Activated CD4-positive, alpha-beta memory T cell treated with anti-CD3 and anti-CD28 coated beads for 36 hours (primary cell): ENCODE measurements around the gene SNN. TPM values are rescaled to one million over a fixed set of nuclear protein-coding genes. Genes with fewer than 3 reads are reported as not detected.

Experiments used
- CTCF ChIA-PET: fragments of 350-600 bp; sonication (Branson Sonifier 250); formaldehyde crosslinking; loops from one replicate; lab custom pipeline; 2021; ENCODE audit warnings: antibody characterized with exemption, inconsistent platforms; lab: Charles Lee
- POLR2A ChIA-PET: fragments of 350-600 bp; sonication (Branson Sonifier 250); formaldehyde crosslinking; loops from one replicate; lab custom pipeline; 2021; ENCODE audit warnings: antibody characterized with exemption; lab: Charles Lee
- DNase-seq: peaks from one replicate; pipeline ENCODE4 v3.0.0-alpha.2; 2020
- H3K27ac Mint-ChIP-seq: one replicate; pipeline ENCODE4 v1.8.0; 2021; ENCODE audit warnings: mixed read lengths
- H3K27me3 Mint-ChIP-seq: one replicate; pipeline ENCODE4 v1.8.0; 2021; ENCODE audit warnings: mixed read lengths
- H3K36me3 Mint-ChIP-seq: one replicate; pipeline ENCODE4 v1.8.0; 2021; ENCODE audit warnings: mixed read lengths
- H3K4me1 Mint-ChIP-seq: one replicate; pipeline ENCODE4 v1.8.0; 2021; ENCODE audit warnings: low read depth, mixed read lengths
- H3K4me3 Mint-ChIP-seq: one replicate; pipeline ENCODE4 v1.8.0; 2021; ENCODE audit warnings: mild to moderate bottlenecking, mixed read lengths
- H3K9me3 Mint-ChIP-seq: one replicate; pipeline ENCODE4 v1.8.0; 2021; ENCODE audit warnings: mixed read lengths
- intact Hi-C: fragments of 100-400 bp; cut with micrococcal nuclease; formaldehyde crosslinking; loops from one replicate; pipeline ENCODE4 v1.15.1; 2023
- total RNA-seq, 2 experiments: library from RNA; stranded (reverse); gene quantifications; one replicate each; pipeline ENCODE4 v1.2.3, GENCODE V29; 2021

The SNN gene
- total RNA-seq, result 1 to 10 TPM; 9.1 TPM

- peaks cover 70% of the 10 kb centered on the region for H3K4me1 Mint-ChIP-seq
- intact Hi-C loops, result loop anchor here (10.0 kb wide), 1 partner anchor 703 kb away; no protein-coding TSS in a partner anchor
- no peaks in the 10 kb centered on the region for H3K36me3 Mint-ChIP-seq
- ChIA-PET CTCF (interaction anchor here (0.7 to 1.4 kb wide), 4 partner anchors 136 to 427 kb away, joined by 3 to 4 read pairs (median 3); no protein-coding TSS in a partner anchor), POLR2A (interaction anchor here (1.5 kb wide), 1 partner anchor 9 kb away, joined by 3 read pairs; no protein-coding TSS in a partner anchor)
- H3K27me3 Mint-ChIP-seq, result no peaks in the 10 kb centered on the region
- H3K27ac Mint-ChIP-seq, result peak within 1 kb of the TSS; percentile 5
- H3K9me3 Mint-ChIP-seq, result no peaks in the 10 kb centered on the region
- peak; percentile 91 for DNase-seq
- H3K4me3 Mint-ChIP-seq, result peak within 1 kb of the TSS; percentile 72
These were observed at the start of gene SNN for GRCh38 chr16:11667824-11668622. Gene SNN (plus strand): TSS chr16:11668455. CDS start chr16:11676060, 7,605 bp downstream.

GRCh38 chr16:11619327-11619851, 48.9 kb upstream of the SNN start:
- Mint-ChIP-seq H3K36me3 (peaks cover 1% of the 10 kb centered on the region), H3K27ac (peak overlapping the region; percentile 78), H3K27me3 (no peaks in the 10 kb centered on the region), H3K4me1 (peaks cover 38% of the 10 kb centered on the region), H3K9me3 (peaks cover 7% of the 10 kb centered on the region), H3K4me3 (no peak overlapping the region)
- POLR2A ChIA-PET, result no interaction called here
- intact Hi-C loops, result loop anchor here (1.0 to 2.0 kb wide), 2 partner anchors 35 to 59 kb away; no protein-coding TSS in a partner anchor
- CTCF ChIA-PET, result no interaction called here
- peak; percentile 59 for DNase-seq

- CTCF ChIA-PET, result no interaction called here
- DNase-seq, result no peak
- Mint-ChIP-seq H3K4me3 (no peak overlapping the region), H3K27ac (peak overlapping the region; percentile 66), H3K27me3 (no peaks in the 10 kb centered on the region), H3K9me3 (peaks cover 7% of the 10 kb centered on the region), H3K4me1 (peaks cover 41% of the 10 kb centered on the region), H3K36me3 (peaks cover 1% of the 10 kb centered on the region)
- intact Hi-C loops, result no loop called here
- POLR2A ChIA-PET, result no interaction called here
These were observed 47.8 kb upstream of the SNN start for GRCh38 chr16:11620243-11621003.

GRCh38 chr16:11621539-11621919, 46.7 kb upstream of the SNN start:
- Mint-ChIP-seq H3K27me3 (no peaks in the 10 kb centered on the region), H3K4me1 (peaks cover 43% of the 10 kb centered on the region), H3K4me3 (peak overlapping the region; percentile 70), H3K9me3 (peaks cover 7% of the 10 kb centered on the region), H3K27ac (peak overlapping the region; percentile 65), H3K36me3 (peaks cover 1% of the 10 kb centered on the region)
- peak; percentile 27 for DNase-seq
- CTCF ChIA-PET, result interaction anchor here (0.7 to 1.7 kb wide), 6 partner anchors 40 to 658 kb away, joined by 3 to 11 read pairs (median 3); no protein-coding TSS in a partner anchor
- intact Hi-C loops, result no loop called here
- POLR2A ChIA-PET, result interaction anchor here (0.8 to 1.1 kb wide), 3 partner anchors 36 to 45 kb away, joined by 3 read pairs; no protein-coding TSS in a partner anchor

- Mint-ChIP-seq H3K4me3 (peak overlapping the region; percentile 70), H3K36me3 (peaks cover 1% of the 10 kb centered on the region), H3K4me1 (peaks cover 45% of the 10 kb centered on the region), H3K9me3 (peaks cover 7% of the 10 kb centered on the region), H3K27me3 (no peaks in the 10 kb centered on the region), H3K27ac (peak overlapping the region; percentile 65)
- intact Hi-C loops, result no loop called here
- DNase-seq, result peak; percentile 51
- POLR2A ChIA-PET, result interaction anchor here (0.8 to 1.1 kb wide), 3 partner anchors 36 to 44 kb away, joined by 3 read pairs; no protein-coding TSS in a partner anchor
- CTCF ChIA-PET, result interaction anchor here (0.6 to 1.7 kb wide), 7 partner anchors 40 to 659 kb away, joined by 3 to 11 read pairs (median 3); no protein-coding TSS in a partner anchor
These were observed 46.2 kb upstream of the SNN start for GRCh38 chr16:11621920-11622651.

- POLR2A ChIA-PET, result no interaction called here
- H3K4me3 Mint-ChIP-seq, result no peak overlapping the region
- no peaks in the 10 kb centered on the region for H3K27me3 Mint-ChIP-seq
- CTCF ChIA-PET, result no interaction called here
- no peak for DNase-seq
- H3K4me1 Mint-ChIP-seq, result peaks cover 46% of the 10 kb centered on the region
- intact Hi-C loops, result no loop called here
- H3K36me3 Mint-ChIP-seq, result peaks cover 1% of the 10 kb centered on the region
- no peak overlapping the region for H3K27ac Mint-ChIP-seq
- peaks cover 7% of the 10 kb centered on the region for H3K9me3 Mint-ChIP-seq
These were observed 44.0 kb upstream of the SNN start for GRCh38 chr16:11624205-11624604.

GRCh38 chr16:11624636-11625607, 43.3 kb upstream of the SNN start:
- H3K9me3 Mint-ChIP-seq, result peaks cover 7% of the 10 kb centered on the region
- H3K27ac Mint-ChIP-seq, result no peak overlapping the region
- no peak for DNase-seq
- H3K36me3 Mint-ChIP-seq, result peaks cover 1% of the 10 kb centered on the region
- intact Hi-C loops, result no loop called here
- no peak overlapping the region for H3K4me3 Mint-ChIP-seq
- no peaks in the 10 kb centered on the region for H3K27me3 Mint-ChIP-seq
- ChIA-PET POLR2A (no interaction called here), CTCF (no interaction called here)
- H3K4me1 Mint-ChIP-seq, result peaks cover 44% of the 10 kb centered on the region

GRCh38 chr16:11625769-11626168, 42.5 kb upstream of the SNN start:
- ChIA-PET CTCF (no interaction called here), POLR2A (no interaction called here)
- intact Hi-C loops, result no loop called here
- Mint-ChIP-seq H3K4me3 (no peak overlapping the region), H3K36me3 (no peaks in the 10 kb centered on the region), H3K4me1 (peaks cover 38% of the 10 kb centered on the region), H3K9me3 (no peaks in the 10 kb centered on the region), H3K27ac (no peak overlapping the region), H3K27me3 (no peaks in the 10 kb centered on the region)
- DNase-seq, result no peak

- Mint-ChIP-seq H3K9me3 (no peaks in the 10 kb centered on the region), H3K27me3 (no peaks in the 10 kb centered on the region), H3K27ac (no peak overlapping the region), H3K4me3 (no peak overlapping the region), H3K36me3 (no peaks in the 10 kb centered on the region), H3K4me1 (peaks cover 33% of the 10 kb centered on the region)
- intact Hi-C loops, result no loop called here
- DNase-seq, result no peak
- ChIA-PET CTCF (interaction anchor here (1.5 kb wide), 1 partner anchor 15 kb away, joined by 5 read pairs; no protein-coding TSS in a partner anchor), POLR2A (interaction anchor here (1.1 kb wide), 1 partner anchor 14 kb away, joined by 3 read pairs; no protein-coding TSS in a partner anchor)
These were observed 41.5 kb upstream of the SNN start for GRCh38 chr16:11626657-11627291.

GRCh38 chr16:11627292-11627663, 41.0 kb upstream of the SNN start:
- no peak overlapping the region for H3K4me3 Mint-ChIP-seq
- H3K4me1 Mint-ChIP-seq, result peaks cover 30% of the 10 kb centered on the region
- H3K27me3 Mint-ChIP-seq, result no peaks in the 10 kb centered on the region
- H3K36me3 Mint-ChIP-seq, result no peaks in the 10 kb centered on the region
- ChIA-PET POLR2A (interaction anchor here (1.1 kb wide), 1 partner anchor 14 kb away, joined by 3 read pairs; no protein-coding TSS in a partner anchor), CTCF (interaction anchor here (1.5 kb wide), 1 partner anchor 14 kb away, joined by 5 read pairs; no protein-coding TSS in a partner anchor)
- no peak overlapping the region for H3K27ac Mint-ChIP-seq
- no peaks in the 10 kb centered on the region for H3K9me3 Mint-ChIP-seq
- DNase-seq, result no peak
- intact Hi-C loops, result no loop called here
